NOMO-1 (cell line): ENCODE data around the gene IFT80.
"Not testable (repeated sequence)": the region's sequence is repeated elsewhere in the genome, so short reads cannot be mapped to it uniquely, and the experiment has no call there.

ENCODE experiments used
- DNase-seq, 2 experiments: peaks; one replicate each; lab custom pipeline; 2025; ENCODE audit not compliant: unreplicated experiment in 2 of 2; lab: John Stamatoyannopoulos, UW

Gene IFT80

GRCh38 chr3:160280836-160281235 is 118.2 kb downstream of the IFT80 start:
- DNase-seq, result no peak

- DNase-seq, result no peak
These were observed 119.4 kb downstream of the IFT80 start for GRCh38 chr3:160279657-160280056.

GRCh38 chr3:160278210-160278609 is 120.8 kb downstream of the IFT80 start:
- DNase-seq, result no peak

- DNase-seq, result no peak
These were observed 133.9 kb downstream of the IFT80 start for GRCh38 chr3:160265088-160265487.

- DNase-seq, result no peak
These were observed 138.3 kb downstream of the IFT80 start for GRCh38 chr3:160260587-160261270.

- no peak for DNase-seq
These were observed 139.4 kb downstream of the IFT80 start for GRCh38 chr3:160259589-160259988.

GRCh38 chr3:160257606-160258005 is 141.4 kb downstream of the IFT80 start:
- DNase-seq, result no peak

- no peak for DNase-seq
These were observed 145.7 kb downstream of the IFT80 start for GRCh38 chr3:160253298-160253697.

GRCh38 chr3:160247766-160248165 is 151.3 kb downstream of the IFT80 start:
- no peak for DNase-seq

- DNase-seq, result no peak
These were observed 153.7 kb downstream of the IFT80 start for GRCh38 chr3:160245261-160245800.

GRCh38 chr3:160240719-160241118 is 158.3 kb downstream of the IFT80 start:
- DNase-seq, result not testable (repeated sequence)

GRCh38 chr3:160232014-160232413 is 167.0 kb downstream of the IFT80 start:
- no peak for DNase-seq

- no peak for DNase-seq
These were observed 171.6 kb downstream of the IFT80 start for GRCh38 chr3:160227419-160227818.

- DNase-seq, result peak; percentile 56 to 84
These were observed 172.8 kb downstream of the IFT80 start for GRCh38 chr3:160226026-160226907.

GRCh38 chr3:160225176-160226025 is 173.6 kb downstream of the IFT80 start, which contains the start of gene C3orf80:
Gene C3orf80 (plus strand): TSS chr3:160225422. CDS start chr3:160225636, 214 bp downstream.
- peak; percentile 81 to 88 for DNase-seq

GRCh38 chr3:160224811-160225175 is 174.2 kb downstream of the IFT80 start:
- no peak for DNase-seq

- no peak for DNase-seq
These were observed 174.8 kb downstream of the IFT80 start for GRCh38 chr3:160224256-160224655.

- DNase-seq, result no peak
These were observed 178.0 kb downstream of the IFT80 start for GRCh38 chr3:160221019-160221418.

GRCh38 chr3:160220038-160220437 is 179.0 kb downstream of the IFT80 start:
- no peak for DNase-seq

- DNase-seq, result no peak
These were observed 180.9 kb downstream of the IFT80 start for GRCh38 chr3:160218136-160218535.

- no peak for DNase-seq
These were observed 181.3 kb downstream of the IFT80 start for GRCh38 chr3:160217675-160218074.
